ENCODE measurements around the gene ZNF33A. TPM values are rescaled to one million over a fixed set of nuclear protein-coding genes. Genes with fewer than 3 reads are reported as not detected.
"Not testable (repeated sequence)": the region's sequence is repeated elsewhere in the genome, so short reads cannot be mapped to it uniquely, and the experiment has no call there.

Gene ZNF33A
- total RNA-seq, 1 experiment from 2014 or later = 20.7 TPM

GRCh38 chr10:38007551-38007950 lies 2.9 kb upstream of the ZNF33A start:
- Mint-ChIP-seq H3K27ac (ENCODE audit: low read depth, unreplicated experiment) (no peak overlapping the region), H3K9me3 (ENCODE audit: unreplicated experiment) (no peaks in the 10 kb centered on the region), H3K4me1 (ENCODE audit: insufficient read depth, unreplicated experiment) (no peaks in the 10 kb centered on the region), H3K27me3 (ENCODE audit: insufficient read depth, unreplicated experiment) (no peaks in the 10 kb centered on the region), H3K36me3 (ENCODE audit: insufficient read depth, unreplicated experiment) (peaks cover 21% of the 10 kb centered on the region), H3K4me3 (ENCODE audit: unreplicated experiment) (no peak overlapping the region)
- BruUV-seq (replicated peaks) = no TSS peak
- intact Hi-C loops (cut with micrococcal nuclease) = no loop called here
- ChIA-PET CTCF (interaction anchor here (0.6 to 1.7 kb wide), 3 partner anchors 18 to 358 kb away, joined by 3 to 6 read pairs (median 6); no protein-coding TSS in a partner anchor), POLR2A (interaction anchor here (0.6 to 1.7 kb wide), 2 partner anchors 31 to 265 kb away, joined by 4 to 14 read pairs; partner anchors contain the start of gene ZNF25)
- no peak for DNase-seq (ENCODE audit: unreplicated experiment)
- TF ChIP-seq CTCF (IDR thresholded peaks at IDR 0.05; ENCODE audit: unreplicated experiment) = no peak

- intact Hi-C loops (cut with micrococcal nuclease) = no loop called here
- TF ChIP-seq CTCF (IDR thresholded peaks at IDR 0.05; ENCODE audit: unreplicated experiment) = no peak
- H3K36me3 Mint-ChIP-seq (ENCODE audit: insufficient read depth, unreplicated experiment) = peaks cover 26% of the 10 kb centered on the region
- ChIA-PET CTCF (interaction anchor here (0.6 to 1.7 kb wide), 3 partner anchors 18 to 358 kb away, joined by 3 to 6 read pairs (median 6); no protein-coding TSS in a partner anchor), POLR2A (interaction anchor here (0.6 to 1.7 kb wide), 2 partner anchors 32 to 265 kb away, joined by 4 to 14 read pairs; partner anchors contain the start of gene ZNF25)
- no peaks in the 10 kb centered on the region for H3K9me3 Mint-ChIP-seq (ENCODE audit: unreplicated experiment)
- no peaks in the 10 kb centered on the region for H3K27me3 Mint-ChIP-seq (ENCODE audit: insufficient read depth, unreplicated experiment)
- no peak overlapping the region for H3K27ac Mint-ChIP-seq (ENCODE audit: low read depth, unreplicated experiment)
- no TSS peak for BruUV-seq (replicated peaks)
- peak; percentile 77 for DNase-seq (ENCODE audit: unreplicated experiment)
- H3K4me1 Mint-ChIP-seq (ENCODE audit: insufficient read depth, unreplicated experiment) = no peaks in the 10 kb centered on the region
- H3K4me3 Mint-ChIP-seq (ENCODE audit: unreplicated experiment) = no peak overlapping the region
Measured at GRCh38 chr10:38007991-38008390, 2.5 kb upstream of the ZNF33A start.

GRCh38 chr10:38016354-38016753 lies 5.9 kb downstream of the ZNF33A start:
- no peak for DNase-seq (ENCODE audit: unreplicated experiment)
- H3K4me1 Mint-ChIP-seq (ENCODE audit: insufficient read depth, unreplicated experiment) = no peaks in the 10 kb centered on the region
- peaks cover 8% of the 10 kb centered on the region for H3K9me3 Mint-ChIP-seq (ENCODE audit: unreplicated experiment)
- H3K27me3 Mint-ChIP-seq (ENCODE audit: insufficient read depth, unreplicated experiment) = no peaks in the 10 kb centered on the region
- ChIA-PET POLR2A (no interaction called here), CTCF (no interaction called here)
- no TSS peak for BruUV-seq (replicated peaks)
- no peak overlapping the region for H3K4me3 Mint-ChIP-seq (ENCODE audit: unreplicated experiment)
- peaks cover 95% of the 10 kb centered on the region for H3K36me3 Mint-ChIP-seq (ENCODE audit: insufficient read depth, unreplicated experiment)
- no peak overlapping the region for H3K27ac Mint-ChIP-seq (ENCODE audit: low read depth, unreplicated experiment)
- TF ChIP-seq CTCF (IDR thresholded peaks at IDR 0.05; ENCODE audit: unreplicated experiment) = no peak
- intact Hi-C loops (cut with micrococcal nuclease) = no loop called here

GRCh38 chr10:38019124-38019523 lies 8.6 kb downstream of the ZNF33A start:
- H3K4me1 Mint-ChIP-seq (ENCODE audit: insufficient read depth, unreplicated experiment); H3K4me3 Mint-ChIP-seq (ENCODE audit: unreplicated experiment); DNase-seq (ENCODE audit: unreplicated experiment); H3K27ac Mint-ChIP-seq (ENCODE audit: low read depth, unreplicated experiment); intact Hi-C loops (cut with micrococcal nuclease); H3K27me3 Mint-ChIP-seq (ENCODE audit: insufficient read depth, unreplicated experiment); BruUV-seq (replicated peaks); H3K9me3 Mint-ChIP-seq (ENCODE audit: unreplicated experiment); POLR2A ChIA-PET: not testable (repeated sequence)
- CTCF ChIA-PET = interaction anchor here (0.8 kb wide), 1 partner anchor 347 kb away, joined by 3 read pairs; no protein-coding TSS in a partner anchor
- peaks cover 96% of the 10 kb centered on the region for H3K36me3 Mint-ChIP-seq (ENCODE audit: insufficient read depth, unreplicated experiment)

- DNase-seq (ENCODE audit: unreplicated experiment) = no peak
- no peak for TF ChIP-seq CTCF (IDR thresholded peaks at IDR 0.05; ENCODE audit: unreplicated experiment)
- intact Hi-C loops (cut with micrococcal nuclease) = no loop called here
- Mint-ChIP-seq H3K4me1 (ENCODE audit: insufficient read depth, unreplicated experiment) (no peaks in the 10 kb centered on the region), H3K27ac (ENCODE audit: low read depth, unreplicated experiment) (no peak overlapping the region), H3K9me3 (ENCODE audit: unreplicated experiment) (peaks cover 4% of the 10 kb centered on the region), H3K27me3 (ENCODE audit: insufficient read depth, unreplicated experiment) (no peaks in the 10 kb centered on the region), H3K4me3 (ENCODE audit: unreplicated experiment) (no peak overlapping the region), H3K36me3 (ENCODE audit: insufficient read depth, unreplicated experiment) (peaks cover 90% of the 10 kb centered on the region)
- no TSS peak for BruUV-seq (replicated peaks)
- ChIA-PET CTCF (no interaction called here), POLR2A (interaction anchor here (2.0 kb wide), 1 partner anchor 13 kb away, joined by 5 read pairs; no protein-coding TSS in a partner anchor)
Measured at GRCh38 chr10:38025283-38025682, 14.8 kb downstream of the ZNF33A start.
